ENCODE measurements around the gene PLCB1.

GRCh38 chr20:8858181-8858787, 726.2 kb downstream of the PLCB1 start:
- TF ChIP-seq, protein P1, sequence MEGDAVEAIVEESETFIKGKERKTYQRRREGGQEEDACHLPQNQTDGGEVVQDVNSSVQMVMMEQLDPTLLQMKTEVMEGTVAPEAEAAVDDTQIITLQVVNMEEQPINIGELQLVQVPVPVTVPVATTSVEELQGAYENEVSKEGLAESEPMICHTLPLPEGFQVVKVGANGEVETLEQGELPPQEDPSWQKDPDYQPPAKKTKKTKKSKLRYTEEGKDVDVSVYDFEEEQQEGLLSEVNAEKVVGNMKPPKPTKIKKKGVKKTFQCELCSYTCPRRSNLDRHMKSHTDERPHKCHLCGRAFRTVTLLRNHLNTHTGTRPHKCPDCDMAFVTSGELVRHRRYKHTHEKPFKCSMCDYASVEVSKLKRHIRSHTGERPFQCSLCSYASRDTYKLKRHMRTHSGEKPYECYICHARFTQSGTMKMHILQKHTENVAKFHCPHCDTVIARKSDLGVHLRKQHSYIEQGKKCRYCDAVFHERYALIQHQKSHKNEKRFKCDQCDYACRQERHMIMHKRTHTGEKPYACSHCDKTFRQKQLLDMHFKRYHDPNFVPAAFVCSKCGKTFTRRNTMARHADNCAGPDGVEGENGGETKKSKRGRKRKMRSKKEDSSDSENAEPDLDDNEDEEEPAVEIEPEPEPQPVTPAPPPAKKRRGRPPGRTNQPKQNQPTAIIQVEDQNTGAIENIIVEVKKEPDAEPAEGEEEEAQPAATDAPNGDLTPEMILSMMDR (IDR thresholded peaks at IDR 0.05; ENCODE audit: poor library complexity) = no peak
- TF ChIP-seq EZH2 (IDR thresholded peaks at IDR 0.05; ENCODE audit: borderline replicate concordance) = no peak
- no peak for TF ChIP-seq EZH2phosphoT487 (IDR thresholded peaks at IDR 0.05; ENCODE audit: low read depth, severe bottlenecking, unreplicated experiment)

Data from hepatocyte (in vitro differentiated cells).